RPMI7951 (cell line): ENCODE results near the gene LY6G6C. TPM values are rescaled to one million over a fixed set of nuclear protein-coding genes. Genes with fewer than 3 reads are reported as not detected.

Experiments used
- DNase-seq: peaks from one replicate; pipeline ENCODE4 v3.0.0-alpha.2; 2012; ENCODE audit warnings: low read depth
- total RNA-seq: library from RNA; depleted of rRNA; stranded (reverse); fragments of >200 nt; shearing (Covaris generic); gene quantifications from 2 replicates; pipeline ENCODE4 v1.2.3, GENCODE V29; 2014; rRNA removed

LY6G6C gene
- not detected in 2 replicates for total RNA-seq

- no peak for DNase-seq
These were observed at the start of gene LY6G6C for GRCh38 chr6:31721351-31722020. LY6G6C (minus strand) TSS chr6:31721746; CDS start chr6:31721679, 67 bp downstream.

GRCh38 chr6:31770860-31771259 lies 49.3 kb upstream of the LY6G6C start:
- DNase-seq, result no peak

- peak; percentile 61 for DNase-seq
These were observed 48.3 kb upstream of the LY6G6C start for GRCh38 chr6:31769684-31770371.

- DNase-seq, result no peak
These were observed 47.1 kb upstream of the LY6G6C start for GRCh38 chr6:31768363-31769257.

GRCh38 chr6:31767096-31767645 lies 45.6 kb upstream of the LY6G6C start:
- DNase-seq, result no peak

GRCh38 chr6:31765910-31766794 lies 44.6 kb upstream of the LY6G6C start:
- DNase-seq, result no peak

- DNase-seq, result no peak
These were observed 44.0 kb upstream of the LY6G6C start for GRCh38 chr6:31765559-31765909.

- no peak for DNase-seq
These were observed 42.7 kb upstream of the LY6G6C start for GRCh38 chr6:31764198-31764597.

GRCh38 chr6:31763619-31763940 lies 42.0 kb upstream of the LY6G6C start:
- DNase-seq, result peak; percentile 72

- DNase-seq, result no peak
These were observed 41.5 kb upstream of the LY6G6C start for GRCh38 chr6:31762878-31763618.

GRCh38 chr6:31762356-31762755 lies 40.8 kb upstream of the LY6G6C start, which contains the start of gene SAPCD1:
SAPCD1 (plus strand) TSS chr6:31762656; CDS start chr6:31763055, 399 bp downstream.
- DNase-seq, result no peak

GRCh38 chr6:31761343-31761742 lies 39.8 kb upstream of the LY6G6C start:
- no peak for DNase-seq

GRCh38 chr6:31760790-31761189 lies 39.2 kb upstream of the LY6G6C start:
- DNase-seq, result no peak

- no peak for DNase-seq
These were observed 36.7 kb upstream of the LY6G6C start for GRCh38 chr6:31758281-31758680.

GRCh38 chr6:31752739-31753319 lies 31.3 kb upstream of the LY6G6C start:
- peak; percentile 65 for DNase-seq

- DNase-seq, result no peak
These were observed 29.0 kb upstream of the LY6G6C start for GRCh38 chr6:31750411-31751022.

GRCh38 chr6:31749301-31750036 lies 27.9 kb upstream of the LY6G6C start:
- DNase-seq, result no peak

- DNase-seq, result no peak
These were observed 22.9 kb upstream of the LY6G6C start for GRCh38 chr6:31744422-31744821.

- DNase-seq, result no peak
These were observed 21.3 kb upstream of the LY6G6C start for GRCh38 chr6:31742894-31743293.
